Stimulated activated CD8-positive, alpha-beta memory T cell treated with anti-CD3 and anti-CD28 coated beads, Interleukin-7, amount 100 ng/mL, for 48 hours (primary cell): ENCODE data around the gene SLC9B2.

Source experiments
- DNase-seq, 2 donors: peaks; one replicate each; pipeline ENCODE4 v3.0.0-alpha.2; 2020; ENCODE audit warnings: low read depth in 1 of 2; ENCODE audit errors: extremely low read depth in 1 of 2

The SLC9B2 gene

GRCh38 chr4:103076747-103077347 lies at the start of gene SLC9B2:
Gene SLC9B2 (minus strand): TSS chr4:103076761. CDS start chr4:103067550, 9,211 bp downstream.
- no peak for DNase-seq

GRCh38 chr4:103126126-103126525 lies 49.6 kb upstream of the SLC9B2 start:
- no peak for DNase-seq

- no peak for DNase-seq
These were observed 46.6 kb upstream of the SLC9B2 start for GRCh38 chr4:103123114-103123513.

- DNase-seq = no peak
These were observed 41.6 kb upstream of the SLC9B2 start for GRCh38 chr4:103118166-103118565.

- DNase-seq = no peak
These were observed 35.0 kb upstream of the SLC9B2 start for GRCh38 chr4:103111598-103111997.

GRCh38 chr4:103108542-103108941 lies 32.0 kb upstream of the SLC9B2 start:
- no peak for DNase-seq

- no peak for DNase-seq
These were observed 29.2 kb upstream of the SLC9B2 start for GRCh38 chr4:103105558-103106356.

- DNase-seq = no peak
These were observed 28.3 kb upstream of the SLC9B2 start for GRCh38 chr4:103104886-103105285.

GRCh38 chr4:103100691-103101090 lies 24.1 kb upstream of the SLC9B2 start:
- DNase-seq = no peak

- peak in 1 of 2 donors; percentile 32 for DNase-seq
These were observed 23.3 kb upstream of the SLC9B2 start, which contains the start of gene BDH2 for GRCh38 chr4:103099691-103100392. Gene BDH2 (minus strand): TSS chr4:103099834. CDS start chr4:103096254, 3,580 bp downstream.

- no peak for DNase-seq
These were observed 22.3 kb upstream of the SLC9B2 start for GRCh38 chr4:103098756-103099440.

GRCh38 chr4:103098341-103098740 lies 21.8 kb upstream of the SLC9B2 start:
- no peak for DNase-seq

- no peak for DNase-seq
These were observed 20.6 kb upstream of the SLC9B2 start for GRCh38 chr4:103097112-103097511.

- no peak for DNase-seq
These were observed 18.5 kb upstream of the SLC9B2 start for GRCh38 chr4:103095080-103095479.

GRCh38 chr4:103092245-103092644 lies 15.7 kb upstream of the SLC9B2 start:
- DNase-seq = no peak

- DNase-seq = no peak
These were observed 15.2 kb upstream of the SLC9B2 start for GRCh38 chr4:103091601-103092223.

- no peak for DNase-seq
These were observed 12.9 kb upstream of the SLC9B2 start for GRCh38 chr4:103089481-103089880.

- no peak for DNase-seq
These were observed 10.0 kb upstream of the SLC9B2 start for GRCh38 chr4:103086551-103086950.

- no peak for DNase-seq
These were observed 9.1 kb upstream of the SLC9B2 start for GRCh38 chr4:103085555-103086196.

GRCh38 chr4:103079621-103080020 lies 3.1 kb upstream of the SLC9B2 start:
- no peak for DNase-seq
